ENCODE results near the gene PLCB1.

Gene PLCB1

GRCh38 chr20:8366303-8366923 is 234.3 kb downstream of the PLCB1 start:
- Histone ChIP-seq H3K36me3 (ENCODE audit: control insufficient read depth in 1 of 2, insufficient read depth in 2 of 2, low read length in 2 of 2) (no peaks in the 10 kb centered on the region), H2BK5ac (ENCODE audit: low read depth, low read length, poor library complexity) (no peak overlapping the region)

GRCh38 chr20:8367689-8368088 is 235.6 kb downstream of the PLCB1 start:
- Histone ChIP-seq H3K14ac (ENCODE audit: low read length) (no peak overlapping the region), H3K79me2 (ENCODE audit: control insufficient read depth, insufficient read depth, low read length, poor library complexity) (no peaks in the 10 kb centered on the region), H4K8ac (ENCODE audit: low read depth, low read length) (no peak overlapping the region), H2AFZ (ENCODE audit: insufficient read depth, low read length, poor library complexity) (no peak overlapping the region), H2AK5ac (ENCODE audit: low read length) (no peak overlapping the region), H4K12ac (ENCODE audit: low read depth, low read length) (no peak overlapping the region), H3K4ac (ENCODE audit: low read depth, low read length) (no peak overlapping the region), H3K9me3 (ENCODE audit: insufficient read depth, low read depth, low read length) (no peaks in the 10 kb centered on the region), H3K9ac (ENCODE audit: low read length) (no peak overlapping the region), H3K79me1 (ENCODE audit: low read length) (no peaks in the 10 kb centered on the region), H3K18ac (ENCODE audit: low read length) (no peak overlapping the region), H3K23ac (ENCODE audit: low read length) (no peak overlapping the region), H3K4me3 (ENCODE audit: low read depth, low read length) (no peak overlapping the region), H2BK120ac (ENCODE audit: insufficient read depth, low read length, poor library complexity) (no peak overlapping the region), H3K4me1 (ENCODE audit: control insufficient read depth in 1 of 2, insufficient read depth in 2 of 2, low read length in 2 of 2) (no peaks in the 10 kb centered on the region), H3K4me2 (ENCODE audit: low read length) (no peak overlapping the region), H3K27ac (ENCODE audit: low read depth, low read length) (no peak overlapping the region), H2BK5ac (ENCODE audit: low read depth, low read length, poor library complexity) (no peak overlapping the region), H3K36me3 (ENCODE audit: control insufficient read depth in 1 of 2, insufficient read depth in 2 of 2, low read length in 2 of 2) (no peaks in the 10 kb centered on the region), H4K91ac (ENCODE audit: low read depth, low read length) (no peak overlapping the region), H3K27me3 (ENCODE audit: insufficient read depth, low read length) (no peaks in the 10 kb centered on the region), H2BK12ac (ENCODE audit: low read length) (no peak overlapping the region)
- no CpG with 5 or more reads among the region's 7 CpGs for WGBS (ENCODE audit: extremely low coverage, insufficient coverage, insufficient read length)
- no peak for DNase-seq

More at GRCh38 chr20:8366303-8366923, 234.3 kb downstream of the PLCB1 start:
- Histone ChIP-seq H4K91ac (ENCODE audit: low read depth, low read length) (no peak overlapping the region), H3K27me3 (ENCODE audit: insufficient read depth, low read length) (no peaks in the 10 kb centered on the region), H3K27ac (ENCODE audit: low read depth, low read length) (no peak overlapping the region), H3K23ac (ENCODE audit: low read length) (no peak overlapping the region), H3K79me2 (ENCODE audit: control insufficient read depth, insufficient read depth, low read length, poor library complexity) (no peaks in the 10 kb centered on the region), H4K8ac (ENCODE audit: low read depth, low read length) (no peak overlapping the region), H3K9ac (ENCODE audit: low read length) (no peak overlapping the region), H2AK5ac (ENCODE audit: low read length) (no peak overlapping the region), H3K79me1 (ENCODE audit: low read length) (no peaks in the 10 kb centered on the region), H3K18ac (ENCODE audit: low read length) (no peak overlapping the region), H3K4ac (ENCODE audit: low read depth, low read length) (no peak overlapping the region), H3K4me2 (ENCODE audit: low read length) (no peak overlapping the region), H4K12ac (ENCODE audit: low read depth, low read length) (no peak overlapping the region), H2BK120ac (ENCODE audit: insufficient read depth, low read length, poor library complexity) (no peak overlapping the region), H3K4me1 (ENCODE audit: control insufficient read depth in 1 of 2, insufficient read depth in 2 of 2, low read length in 2 of 2) (no peaks in the 10 kb centered on the region), H3K4me3 (ENCODE audit: low read depth, low read length) (no peak overlapping the region), H3K14ac (ENCODE audit: low read length) (no peak overlapping the region), H2BK12ac (ENCODE audit: low read length) (no peak overlapping the region), H3K9me3 (ENCODE audit: insufficient read depth, low read depth, low read length) (no peaks in the 10 kb centered on the region), H2AFZ (ENCODE audit: insufficient read depth, low read length, poor library complexity) (no peak overlapping the region)
- DNase-seq: no peak
- WGBS (ENCODE audit: extremely low coverage, insufficient coverage, insufficient read length): no CpG with 5 or more reads among the region's 5 CpGs

GRCh38 chr20:8368670-8369069 is 236.6 kb downstream of the PLCB1 start:
- no peak overlapping the region for H2BK12ac ChIP-seq (ENCODE audit: low read length)
- no peak overlapping the region for H2BK120ac ChIP-seq (ENCODE audit: insufficient read depth, low read length, poor library complexity)
- DNase-seq: no peak

GRCh38 chr20:8369311-8369710 is 237.2 kb downstream of the PLCB1 start:
- Histone ChIP-seq H3K23ac (ENCODE audit: low read length) (no peak overlapping the region), H4K12ac (ENCODE audit: low read depth, low read length) (no peak overlapping the region), H4K8ac (ENCODE audit: low read depth, low read length) (no peak overlapping the region), H3K27ac (ENCODE audit: low read depth, low read length) (no peak overlapping the region), H2BK120ac (ENCODE audit: insufficient read depth, low read length, poor library complexity) (no peak overlapping the region), H3K79me2 (ENCODE audit: control insufficient read depth, insufficient read depth, low read length, poor library complexity) (no peaks in the 10 kb centered on the region), H3K18ac (ENCODE audit: low read length) (no peak overlapping the region), H3K4me3 (ENCODE audit: low read depth, low read length) (no peak overlapping the region), H3K4ac (ENCODE audit: low read depth, low read length) (no peak overlapping the region), H3K4me2 (ENCODE audit: low read length) (no peak overlapping the region), H3K27me3 (ENCODE audit: insufficient read depth, low read length) (no peaks in the 10 kb centered on the region), H3K9me3 (ENCODE audit: insufficient read depth, low read depth, low read length) (no peaks in the 10 kb centered on the region), H2BK12ac (ENCODE audit: low read length) (no peak overlapping the region), H2BK5ac (ENCODE audit: low read depth, low read length, poor library complexity) (no peak overlapping the region), H2AFZ (ENCODE audit: insufficient read depth, low read length, poor library complexity) (no peak overlapping the region), H4K91ac (ENCODE audit: low read depth, low read length) (no peak overlapping the region), H3K14ac (ENCODE audit: low read length) (no peak overlapping the region), H3K4me1 (ENCODE audit: control insufficient read depth in 1 of 2, insufficient read depth in 2 of 2, low read length in 2 of 2) (no peaks in the 10 kb centered on the region), H3K79me1 (ENCODE audit: low read length) (no peaks in the 10 kb centered on the region), H3K36me3 (ENCODE audit: control insufficient read depth in 1 of 2, insufficient read depth in 2 of 2, low read length in 2 of 2) (no peaks in the 10 kb centered on the region), H2AK5ac (ENCODE audit: low read length) (no peak overlapping the region), H3K9ac (ENCODE audit: low read length) (no peak overlapping the region)
- DNase-seq: no peak
- WGBS (ENCODE audit: extremely low coverage, insufficient coverage, insufficient read length): no CpG with 5 or more reads among the region's 2 CpGs

More at GRCh38 chr20:8368670-8369069, 236.6 kb downstream of the PLCB1 start:
- H3K79me2 ChIP-seq (ENCODE audit: control insufficient read depth, insufficient read depth, low read length, poor library complexity): no peaks in the 10 kb centered on the region
- no peaks in the 10 kb centered on the region for H3K27me3 ChIP-seq (ENCODE audit: insufficient read depth, low read length)
- no peak overlapping the region for H2BK5ac ChIP-seq (ENCODE audit: low read depth, low read length, poor library complexity)
- no peaks in the 10 kb centered on the region for H3K36me3 ChIP-seq (ENCODE audit: control insufficient read depth in 1 of 2, insufficient read depth in 2 of 2, low read length in 2 of 2)
- H3K9ac ChIP-seq (ENCODE audit: low read length): no peak overlapping the region
- H3K79me1 ChIP-seq (ENCODE audit: low read length): no peaks in the 10 kb centered on the region
- H3K4me3 ChIP-seq (ENCODE audit: low read depth, low read length): no peak overlapping the region
- H3K4me1 ChIP-seq (ENCODE audit: control insufficient read depth in 1 of 2, insufficient read depth in 2 of 2, low read length in 2 of 2): no peaks in the 10 kb centered on the region
- no peak overlapping the region for H2AFZ ChIP-seq (ENCODE audit: insufficient read depth, low read length, poor library complexity)
- no peak overlapping the region for H4K8ac ChIP-seq (ENCODE audit: low read depth, low read length)
- H4K12ac ChIP-seq (ENCODE audit: low read depth, low read length): no peak overlapping the region
- no peak overlapping the region for H3K18ac ChIP-seq (ENCODE audit: low read length)
- no peak overlapping the region for H3K4ac ChIP-seq (ENCODE audit: low read depth, low read length)
- H4K91ac ChIP-seq (ENCODE audit: low read depth, low read length): no peak overlapping the region
- WGBS (ENCODE audit: extremely low coverage, insufficient coverage, insufficient read length): no CpG with 5 or more reads among the region's 3 CpGs
- no peak overlapping the region for H3K14ac ChIP-seq (ENCODE audit: low read length)
- H2AK5ac ChIP-seq (ENCODE audit: low read length): no peak overlapping the region
- no peaks in the 10 kb centered on the region for H3K9me3 ChIP-seq (ENCODE audit: insufficient read depth, low read depth, low read length)
- H3K23ac ChIP-seq (ENCODE audit: low read length): no peak overlapping the region
- no peak overlapping the region for H3K27ac ChIP-seq (ENCODE audit: low read depth, low read length)
- no peak overlapping the region for H3K4me2 ChIP-seq (ENCODE audit: low read length)

Measured in trophoblast cell (in vitro differentiated cells and primary cell).